Measurements from ENCODE around the gene CACNB2. TPM values are rescaled to one million over a fixed set of nuclear protein-coding genes. Genes with fewer than 3 reads are reported as not detected.

CACNB2 gene
- total RNA-seq, 1 experiment from 2014 or later = not detected

DNA sequence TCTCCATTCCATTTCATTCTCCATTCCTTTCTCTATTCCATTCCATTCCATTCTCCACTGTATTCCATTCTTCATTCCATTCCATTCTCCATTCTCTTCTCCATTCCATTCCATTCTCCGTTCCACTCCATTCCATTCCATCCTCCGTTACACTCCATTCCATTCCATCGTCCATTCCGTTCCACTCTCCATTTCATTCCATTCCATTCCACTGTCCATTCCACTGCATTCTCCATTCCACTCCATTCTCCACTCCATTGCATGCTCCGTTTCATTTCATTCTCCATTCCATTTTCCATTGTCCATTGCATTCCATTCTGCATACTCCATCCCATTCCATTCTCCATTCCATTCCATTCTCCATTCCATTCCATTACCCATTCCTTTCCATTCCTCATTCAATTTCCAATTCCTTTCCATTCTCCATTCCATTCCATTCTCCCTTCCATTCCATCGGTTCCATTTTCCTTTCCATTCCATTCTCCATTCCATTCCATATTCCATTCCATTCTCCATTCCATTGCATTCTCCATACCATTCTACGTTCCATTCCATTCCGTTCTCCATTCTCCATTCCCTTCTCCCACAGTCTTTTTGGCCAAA, 432.8 kb downstream of the CACNB2 start:
- Histone ChIP-seq H3K4me3 (no peak overlapping the region), H3K27ac (no peak overlapping the region), H3K9me2 (ENCODE audit: insufficient read depth) (no peaks in the 10 kb centered on the region), H3K79me2 (ENCODE audit: low read depth) (no peaks in the 10 kb centered on the region), H2AFZ (no peak overlapping the region), H3K4me2 (no peak overlapping the region), H3K4me1 (replicated peaks; ENCODE audit: insufficient read depth) (no peaks in the 10 kb centered on the region), H3K9me3 (ENCODE audit: insufficient read depth, low read depth) (peaks cover 10% of the 10 kb centered on the region; the same call in 1 of the 2 replicates), H4K20me1 (ENCODE audit: insufficient read depth) (no peaks in the 10 kb centered on the region), H3F3A (ENCODE audit: insufficient read depth, low read depth) (no peaks in the 10 kb centered on the region), H3K27me3 (ENCODE audit: insufficient read depth, low read depth) (no peaks in the 10 kb centered on the region), H3K36me3 (ENCODE audit: low read depth) (no peaks in the 10 kb centered on the region)
- TF ChIP-seq, protein P1, sequence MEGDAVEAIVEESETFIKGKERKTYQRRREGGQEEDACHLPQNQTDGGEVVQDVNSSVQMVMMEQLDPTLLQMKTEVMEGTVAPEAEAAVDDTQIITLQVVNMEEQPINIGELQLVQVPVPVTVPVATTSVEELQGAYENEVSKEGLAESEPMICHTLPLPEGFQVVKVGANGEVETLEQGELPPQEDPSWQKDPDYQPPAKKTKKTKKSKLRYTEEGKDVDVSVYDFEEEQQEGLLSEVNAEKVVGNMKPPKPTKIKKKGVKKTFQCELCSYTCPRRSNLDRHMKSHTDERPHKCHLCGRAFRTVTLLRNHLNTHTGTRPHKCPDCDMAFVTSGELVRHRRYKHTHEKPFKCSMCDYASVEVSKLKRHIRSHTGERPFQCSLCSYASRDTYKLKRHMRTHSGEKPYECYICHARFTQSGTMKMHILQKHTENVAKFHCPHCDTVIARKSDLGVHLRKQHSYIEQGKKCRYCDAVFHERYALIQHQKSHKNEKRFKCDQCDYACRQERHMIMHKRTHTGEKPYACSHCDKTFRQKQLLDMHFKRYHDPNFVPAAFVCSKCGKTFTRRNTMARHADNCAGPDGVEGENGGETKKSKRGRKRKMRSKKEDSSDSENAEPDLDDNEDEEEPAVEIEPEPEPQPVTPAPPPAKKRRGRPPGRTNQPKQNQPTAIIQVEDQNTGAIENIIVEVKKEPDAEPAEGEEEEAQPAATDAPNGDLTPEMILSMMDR (conservative IDR thresholded peaks at IDR 0.05) = no peak
- TF ChIP-seq EZH2 (IDR thresholded peaks at IDR 0.05; ENCODE audit: low read depth) = no peak
- no TSS peak for BruUV-seq (replicated peaks)
- DNase-seq = no peak
- ChIA-PET POLR2A (ENCODE audit: unreplicated experiment) (no interaction called here), CTCF (no interaction called here)
- intact Hi-C loops (cut with micrococcal nuclease; ENCODE audit: unreplicated experiment) = no loop called here

DNA sequence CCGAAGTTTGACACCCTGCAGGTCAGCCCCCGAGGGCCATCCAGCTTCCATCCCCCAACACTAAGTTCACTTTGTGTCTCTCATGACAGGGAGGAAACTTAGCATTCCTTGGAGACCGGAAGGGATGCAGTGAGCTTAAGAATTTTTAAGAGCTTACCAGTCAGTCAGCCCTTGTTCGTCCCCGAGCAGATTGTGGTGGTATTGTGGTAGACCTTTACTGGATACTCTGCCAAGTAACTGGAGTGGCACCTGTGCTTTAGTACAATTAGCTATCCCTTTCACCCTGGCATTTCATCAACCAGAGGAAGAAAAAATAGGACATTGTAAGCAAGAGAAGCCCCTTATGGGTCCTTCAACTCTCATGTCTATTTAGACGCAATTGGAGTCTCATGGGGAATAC, 436.4 kb downstream of the CACNB2 start:
- Histone ChIP-seq H3K27ac (no peak overlapping the region), H3K9me2 (ENCODE audit: insufficient read depth) (no peaks in the 10 kb centered on the region), H3K4me1 (replicated peaks; ENCODE audit: insufficient read depth) (no peaks in the 10 kb centered on the region), H3K4me3 (no peak overlapping the region), H3K36me3 (ENCODE audit: low read depth) (no peaks in the 10 kb centered on the region), H2AFZ (no peak overlapping the region), H4K20me1 (ENCODE audit: insufficient read depth) (no peaks in the 10 kb centered on the region), H3K9me3 (ENCODE audit: insufficient read depth, low read depth) (peaks cover 10% of the 10 kb centered on the region; the same call in 1 of the 2 replicates), H3K79me2 (ENCODE audit: low read depth) (no peaks in the 10 kb centered on the region), H3K4me2 (no peak overlapping the region), H3F3A (ENCODE audit: insufficient read depth, low read depth) (no peaks in the 10 kb centered on the region), H3K27me3 (ENCODE audit: insufficient read depth, low read depth) (no peaks in the 10 kb centered on the region)
- TF ChIP-seq, protein P1 (conservative IDR thresholded peaks at IDR 0.05) = no peak
- no peak for TF ChIP-seq EZH2 (IDR thresholded peaks at IDR 0.05; ENCODE audit: low read depth)
- ChIA-PET POLR2A (ENCODE audit: unreplicated experiment) (no interaction called here), CTCF (no interaction called here)
- BruUV-seq (replicated peaks) = no TSS peak
- intact Hi-C loops (cut with micrococcal nuclease; ENCODE audit: unreplicated experiment) = no loop called here
- no peak for DNase-seq

DNA sequence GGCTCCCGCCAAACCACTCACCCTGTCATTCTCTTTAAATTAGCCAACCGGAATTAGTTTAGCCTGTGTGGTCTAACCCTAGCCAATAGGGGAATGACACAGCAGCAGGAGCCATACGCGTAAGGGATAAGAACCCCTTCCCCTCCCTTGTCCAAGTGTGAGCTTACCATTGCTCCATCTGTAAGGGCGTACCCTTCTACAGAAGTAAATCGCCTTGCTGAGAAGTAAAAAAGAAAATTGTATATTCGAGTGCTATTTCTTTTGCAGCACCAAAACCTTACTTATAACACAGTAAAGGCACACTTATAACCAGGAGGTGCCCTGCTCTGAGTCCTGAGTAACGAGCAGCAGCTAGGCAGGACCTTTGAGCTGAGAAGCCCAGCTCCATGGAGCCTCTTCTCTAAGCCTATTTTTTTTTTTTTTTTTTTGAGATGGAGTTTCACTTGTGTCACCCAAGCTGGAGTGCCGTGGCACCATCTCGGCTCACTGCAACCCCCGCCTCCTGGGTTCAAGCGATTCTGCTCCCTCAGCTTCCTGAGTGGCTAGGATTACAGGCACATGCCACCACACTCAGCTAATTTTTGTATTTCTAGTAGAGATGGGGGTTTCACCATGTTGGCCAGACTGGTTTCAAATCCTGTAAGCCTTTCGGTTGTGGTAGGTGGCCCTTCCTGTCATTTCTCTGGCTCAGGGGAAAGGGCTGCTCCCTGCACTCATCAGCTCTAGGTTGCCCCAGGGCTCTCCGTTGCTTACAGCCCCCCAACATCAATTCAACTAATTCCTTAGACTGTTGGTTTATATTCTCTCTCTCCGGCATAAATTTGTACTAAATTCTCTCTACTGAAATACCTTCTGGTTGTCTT, 437.8 kb downstream of the CACNB2 start:
- no peaks in the 10 kb centered on the region for H3K79me2 ChIP-seq (ENCODE audit: low read depth)
- no peaks in the 10 kb centered on the region for H3F3A ChIP-seq (ENCODE audit: insufficient read depth, low read depth)
- no TSS peak for BruUV-seq (replicated peaks)
- no peaks in the 10 kb centered on the region for H4K20me1 ChIP-seq (ENCODE audit: insufficient read depth)
- DNase-seq = no peak
- H3K27me3 ChIP-seq (ENCODE audit: insufficient read depth, low read depth) = no peaks in the 10 kb centered on the region
- H2AFZ ChIP-seq = no peak overlapping the region
- H3K36me3 ChIP-seq (ENCODE audit: low read depth) = no peaks in the 10 kb centered on the region
- H3K9me2 ChIP-seq (ENCODE audit: insufficient read depth) = no peaks in the 10 kb centered on the region
- H3K4me3 ChIP-seq = no peak overlapping the region
- peaks cover 5% of the 10 kb centered on the region; the same call in 1 of the 2 replicates for H3K9me3 ChIP-seq (ENCODE audit: insufficient read depth, low read depth)
- no peak for TF ChIP-seq EZH2 (IDR thresholded peaks at IDR 0.05; ENCODE audit: low read depth)
- TF ChIP-seq, protein P1 (conservative IDR thresholded peaks at IDR 0.05) = no peak
- H3K27ac ChIP-seq = no peak overlapping the region
- POLR2A ChIA-PET (ENCODE audit: unreplicated experiment) = no interaction called here
- intact Hi-C loops (cut with micrococcal nuclease; ENCODE audit: unreplicated experiment) = no loop called here
- CTCF ChIA-PET = no interaction called here
- H3K4me2 ChIP-seq = no peak overlapping the region
- H3K4me1 ChIP-seq (replicated peaks; ENCODE audit: insufficient read depth) = no peaks in the 10 kb centered on the region
